GM19193 (cell line): ENCODE measurements around the gene OBI1.

Experiments used
- POLR2A ChIP-seq: IDR thresholded peaks from 4 replicates; pipeline ENCODE4 v1.6.1; 2011; ENCODE audit not compliant: insufficient read depth, insufficient read length; ENCODE audit errors: extremely low read depth

The OBI1 gene

GRCh38 chr13:78576261-78576660, 82.7 kb downstream of the OBI1 start:
- no peak for TF ChIP-seq POLR2A

GRCh38 chr13:78572459-78572858, 86.5 kb downstream of the OBI1 start:
- TF ChIP-seq POLR2A, result no peak

GRCh38 chr13:78569029-78569428, 89.9 kb downstream of the OBI1 start:
- no peak for TF ChIP-seq POLR2A

GRCh38 chr13:78566631-78567030, 92.3 kb downstream of the OBI1 start:
- no peak for TF ChIP-seq POLR2A
